NCI-H128 (cell line): ENCODE data around the gene TRIM65.
"Not testable (repeated sequence)": the region's sequence is repeated elsewhere in the genome, so short reads cannot be mapped to it uniquely, and the experiment has no call there.

Experiments used
- DNase-seq: peaks from one replicate; lab custom pipeline; 2025; ENCODE audit not compliant: unreplicated experiment; lab: John Stamatoyannopoulos, UW

The TRIM65 gene

GRCh38 chr17:75876190-75876937 lies 20.4 kb downstream of the TRIM65 start:
- DNase-seq = no peak

- DNase-seq = no peak
These were observed 20.9 kb downstream of the TRIM65 start for GRCh38 chr17:75875940-75876189.

GRCh38 chr17:75875182-75875939 lies 21.4 kb downstream of the TRIM65 start:
- no peak for DNase-seq

DNA sequence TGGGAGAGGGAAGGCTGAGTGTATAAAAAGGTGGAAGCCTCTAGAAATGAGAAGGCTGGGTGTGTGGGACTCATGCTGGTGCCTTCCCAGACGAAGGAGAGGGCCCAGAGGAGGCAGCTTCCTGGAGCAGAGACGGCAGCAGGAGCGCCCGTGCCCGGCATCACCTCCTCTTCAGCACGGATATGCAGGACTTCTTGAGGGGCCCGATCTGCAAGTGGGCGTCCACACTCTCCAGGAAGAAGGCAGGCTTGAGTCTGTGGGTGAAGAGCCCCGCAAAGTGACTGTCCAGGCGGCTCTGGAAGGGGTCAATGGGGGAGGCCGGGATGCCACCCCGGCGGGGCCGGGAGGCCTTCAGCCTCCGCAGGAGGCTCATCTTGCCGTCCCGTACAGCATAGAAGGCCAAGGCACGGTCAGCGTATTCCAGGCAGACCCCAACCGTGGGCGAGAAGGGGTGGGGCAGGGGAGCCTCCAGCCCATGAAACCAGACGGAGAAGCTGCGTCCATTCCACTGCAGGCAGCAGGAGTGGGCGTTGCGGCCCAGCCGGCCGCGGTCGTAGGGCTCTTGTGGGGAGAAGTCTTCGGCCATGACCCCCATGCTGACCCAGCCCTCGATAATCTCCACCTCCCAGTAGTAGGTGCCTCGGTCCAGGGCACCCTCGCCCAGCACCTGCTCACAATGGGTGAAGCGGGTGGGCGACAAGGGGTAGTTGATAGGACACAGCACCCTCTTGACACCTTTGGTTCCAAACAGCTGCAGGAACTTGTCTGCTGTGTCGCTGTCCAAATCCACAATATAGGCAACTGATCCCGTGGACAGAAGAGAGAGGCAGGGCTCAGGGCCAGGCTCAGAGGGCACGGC lies 22.2 kb downstream of the TRIM65 start:
- DNase-seq = no peak

- DNase-seq = no peak
These were observed 23.0 kb downstream of the TRIM65 start for GRCh38 chr17:75873587-75874322.

- DNase-seq = no peak
These were observed 24.1 kb downstream of the TRIM65 start for GRCh38 chr17:75872434-75873351.

DNA sequence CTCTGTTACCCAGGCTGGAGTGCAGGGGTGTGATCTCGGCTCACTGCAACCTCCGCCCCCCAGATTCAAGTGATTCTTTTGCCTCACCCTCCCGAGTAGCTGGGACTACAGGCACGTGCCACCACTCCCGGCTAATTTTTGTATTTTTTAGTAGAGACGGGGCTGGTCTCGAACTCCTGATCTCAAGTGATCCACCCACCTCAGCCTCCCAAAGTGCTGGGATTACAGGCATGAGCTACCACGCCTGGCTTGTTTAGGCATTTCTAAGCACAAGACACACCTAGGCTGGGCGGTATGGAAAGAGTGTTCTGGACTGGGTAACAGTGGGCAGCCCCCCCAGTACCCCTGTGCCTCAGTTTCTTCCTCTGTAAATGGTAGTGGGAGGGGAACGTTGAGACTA lies 26.5 kb downstream of the TRIM65 start:
- DNase-seq = not testable (repeated sequence)

GRCh38 chr17:75869282-75870141 lies 27.2 kb downstream of the TRIM65 start:
- no peak for DNase-seq

DNA sequence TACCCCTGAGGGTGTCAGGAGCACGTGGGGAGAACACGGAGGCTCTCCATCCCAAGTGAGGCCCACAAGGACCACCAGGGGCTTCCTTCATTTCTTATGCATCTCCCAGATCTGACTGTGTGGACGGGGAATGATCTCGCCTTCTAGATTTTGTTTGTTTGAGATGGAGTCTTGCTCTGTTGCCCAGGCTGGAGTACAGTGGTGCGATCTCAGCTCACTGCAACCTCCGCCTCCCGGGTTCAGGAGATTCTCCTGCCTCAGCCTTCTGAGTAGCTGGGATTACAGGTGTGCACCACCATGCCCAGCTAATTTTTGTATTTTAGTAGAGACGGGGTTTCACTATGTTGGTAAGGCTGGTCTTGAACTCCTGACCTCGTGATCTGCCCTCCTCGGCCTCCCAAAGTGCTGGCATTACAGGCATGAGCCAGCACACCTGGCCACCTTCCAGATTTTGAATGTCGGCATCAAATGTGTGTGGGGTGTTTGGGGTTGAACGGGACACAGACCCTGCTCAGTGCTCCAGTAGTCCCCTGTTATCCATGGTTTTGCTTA lies 27.9 kb downstream of the TRIM65 start:
- DNase-seq = not testable (repeated sequence)

DNA sequence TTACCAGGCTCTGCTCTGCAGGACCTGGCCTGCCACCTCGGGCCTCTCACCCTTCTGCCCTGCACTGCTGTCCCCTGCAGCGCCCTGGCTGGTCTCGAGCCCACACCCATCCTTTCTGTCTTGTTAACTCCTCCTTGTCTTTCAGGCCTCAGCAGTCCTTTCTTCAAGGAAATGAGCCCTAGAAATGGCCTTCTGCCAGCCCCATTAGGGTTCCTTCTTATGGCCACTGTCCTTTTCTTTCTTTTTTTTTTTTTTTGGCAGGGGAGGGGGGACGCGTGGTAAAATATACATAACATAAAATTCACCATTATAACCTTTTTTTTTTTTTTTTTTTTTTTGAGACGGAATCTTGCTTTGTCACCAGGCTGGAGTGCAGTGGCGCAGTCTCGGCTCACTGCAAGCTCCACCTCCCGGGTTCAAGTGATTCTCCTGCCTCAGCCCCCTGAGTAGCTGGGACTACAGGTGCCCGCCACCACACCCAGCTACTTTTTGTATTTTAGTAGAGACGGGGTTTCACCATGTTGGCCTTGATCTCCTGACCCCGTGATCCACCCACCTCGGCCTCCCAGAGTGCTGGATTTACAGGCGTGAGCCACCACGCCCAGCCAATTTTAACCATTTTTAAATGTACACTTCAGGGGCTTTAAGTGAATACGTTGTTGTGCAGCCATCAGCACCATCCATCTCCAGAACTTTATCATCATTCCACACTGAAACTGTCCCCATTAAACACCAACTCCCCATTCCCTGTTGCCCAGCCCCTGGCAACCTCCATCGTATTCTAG lies 31.2 kb downstream of the TRIM65 start:
- not testable (repeated sequence) for DNase-seq

DNA sequence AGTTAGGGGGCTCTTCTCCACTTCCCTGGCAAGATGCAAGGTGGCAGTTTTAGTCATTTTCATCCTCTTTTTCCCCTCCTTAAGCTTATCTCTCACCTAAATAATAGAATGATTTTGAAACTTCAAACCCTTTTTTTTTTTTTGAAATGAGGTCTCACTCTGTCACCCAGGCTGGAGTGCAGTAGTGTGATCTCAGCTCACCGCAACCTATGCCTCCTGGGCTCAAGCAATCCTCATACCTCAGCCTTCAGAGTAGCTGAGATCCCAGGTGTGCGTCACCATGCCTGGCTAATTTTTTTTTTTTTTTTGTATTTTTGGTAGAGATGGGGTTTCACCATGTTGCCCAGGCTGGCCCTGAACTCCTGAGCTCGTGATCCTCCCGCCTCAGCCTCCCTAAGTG lies 31.9 kb downstream of the TRIM65 start:
- DNase-seq = not testable (repeated sequence)

- DNase-seq = no peak
These were observed 32.3 kb downstream of the TRIM65 start for GRCh38 chr17:75864448-75864871.

- no peak for DNase-seq
These were observed 34.8 kb downstream of the TRIM65 start for GRCh38 chr17:75861927-75862317.

- not testable (repeated sequence) for DNase-seq
These were observed 37.4 kb downstream of the TRIM65 start for GRCh38 chr17:75859358-75859757.

GRCh38 chr17:75856062-75856756 lies 40.5 kb downstream of the TRIM65 start:
- no peak for DNase-seq

DNA sequence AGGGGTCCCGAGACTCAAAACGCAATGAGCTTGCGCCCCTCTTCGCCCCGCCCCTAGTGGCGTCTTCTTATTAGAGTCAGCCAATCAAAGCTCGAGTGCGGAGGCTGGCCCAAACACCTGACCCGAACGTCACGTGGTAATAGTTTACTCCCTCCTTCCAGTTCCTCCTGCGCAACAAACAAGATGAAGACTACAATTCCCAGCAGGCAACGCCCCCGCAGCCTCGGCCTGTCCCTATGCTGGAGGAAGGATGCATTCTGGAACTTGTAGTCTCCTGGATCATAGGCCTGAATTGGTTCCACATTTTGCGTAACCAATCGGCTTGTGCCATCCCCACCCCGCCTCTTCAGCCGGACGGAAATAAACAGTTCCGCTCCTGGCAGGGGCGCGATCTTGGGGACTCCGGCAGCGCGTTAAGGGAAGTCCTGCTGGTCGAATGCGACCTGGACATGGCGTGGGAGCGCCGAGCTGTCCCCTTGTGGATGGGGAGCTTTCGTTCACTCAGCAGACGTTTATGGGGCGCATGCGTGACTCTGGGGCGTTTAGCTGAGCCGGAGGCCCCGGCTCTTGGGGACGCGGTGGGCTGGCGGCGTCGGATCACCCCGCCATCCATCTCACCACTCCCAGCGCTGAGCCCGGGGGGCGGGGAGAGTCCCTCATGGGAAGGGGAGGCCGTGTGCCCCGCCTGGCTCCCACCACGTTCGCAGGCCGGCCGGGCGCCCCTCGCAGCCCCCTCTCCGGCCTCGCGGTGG lies 41.3 kb downstream of the TRIM65 start, which contains the start of gene WBP2:
TSS of gene WBP2 (minus strand) at position 26 of the 752 bp plus-strand sequence. CDS start 38 bp downstream, outside the sequence.
- peak; percentile 97 for DNase-seq
